NCI-H2196 treated with DMSO at 0.1 percent for 48 hours (cell line): ENCODE results near the gene RIT2.
"Not testable (repeated sequence)": the region's sequence is repeated elsewhere in the genome, so short reads cannot be mapped to it uniquely, and the experiment has no call there.

ENCODE experiments used
- DNase-seq: peaks from one replicate; lab custom pipeline; 2025; ENCODE audit not compliant: unreplicated experiment; lab: John Stamatoyannopoulos, UW

RIT2 gene

GRCh38 chr18:42850174-42851083, 265.1 kb downstream of the RIT2 start:
- DNase-seq: no peak

- DNase-seq: no peak
Observed at GRCh38 chr18:42839408-42839807, 276.1 kb downstream of the RIT2 start.

- no peak for DNase-seq
Observed at GRCh38 chr18:42838546-42839145, 276.8 kb downstream of the RIT2 start.

- DNase-seq: no peak
Observed at GRCh38 chr18:42830936-42831335, 284.5 kb downstream of the RIT2 start.

- no peak for DNase-seq
Observed at GRCh38 chr18:42828881-42829280, 286.6 kb downstream of the RIT2 start.

- DNase-seq: no peak
Observed at GRCh38 chr18:42824178-42824577, 291.3 kb downstream of the RIT2 start.

- no peak for DNase-seq
Observed at GRCh38 chr18:42822711-42823110, 292.8 kb downstream of the RIT2 start.

- DNase-seq: no peak
Observed at GRCh38 chr18:42821492-42821891, 294.0 kb downstream of the RIT2 start.

- DNase-seq: no peak
Observed at GRCh38 chr18:42814618-42815017, 300.9 kb downstream of the RIT2 start.

GRCh38 chr18:42814184-42814583, 301.3 kb downstream of the RIT2 start:
- no peak for DNase-seq

- no peak for DNase-seq
Observed at GRCh38 chr18:42813570-42813969, 301.9 kb downstream of the RIT2 start.

GRCh38 chr18:42807887-42808286, 307.6 kb downstream of the RIT2 start:
- no peak for DNase-seq

- no peak for DNase-seq
Observed at GRCh38 chr18:42801706-42802105, 313.8 kb downstream of the RIT2 start.

GRCh38 chr18:42798606-42799170, 316.8 kb downstream of the RIT2 start:
- no peak for DNase-seq

- DNase-seq: not testable (repeated sequence)
Observed at GRCh38 chr18:42795213-42795789, 320.2 kb downstream of the RIT2 start.

- no peak for DNase-seq
Observed at GRCh38 chr18:42792731-42793130, 322.8 kb downstream of the RIT2 start.

GRCh38 chr18:42784632-42785031, 330.9 kb downstream of the RIT2 start:
- no peak for DNase-seq

- no peak for DNase-seq
Observed at GRCh38 chr18:42782929-42783328, 332.6 kb downstream of the RIT2 start.

GRCh38 chr18:42781298-42781815, 334.1 kb downstream of the RIT2 start:
- DNase-seq: no peak

GRCh38 chr18:42780171-42780570, 335.3 kb downstream of the RIT2 start:
- no peak for DNase-seq

- DNase-seq: no peak
Observed at GRCh38 chr18:42778445-42779042, 336.9 kb downstream of the RIT2 start.
